ENCODE measurements around the gene CHAD. TPM values are rescaled to one million over a fixed set of nuclear protein-coding genes. Genes with fewer than 3 reads are reported as not detected.

Gene CHAD
- total RNA-seq, 1 donor from 2014 or later = not detected

DNA sequence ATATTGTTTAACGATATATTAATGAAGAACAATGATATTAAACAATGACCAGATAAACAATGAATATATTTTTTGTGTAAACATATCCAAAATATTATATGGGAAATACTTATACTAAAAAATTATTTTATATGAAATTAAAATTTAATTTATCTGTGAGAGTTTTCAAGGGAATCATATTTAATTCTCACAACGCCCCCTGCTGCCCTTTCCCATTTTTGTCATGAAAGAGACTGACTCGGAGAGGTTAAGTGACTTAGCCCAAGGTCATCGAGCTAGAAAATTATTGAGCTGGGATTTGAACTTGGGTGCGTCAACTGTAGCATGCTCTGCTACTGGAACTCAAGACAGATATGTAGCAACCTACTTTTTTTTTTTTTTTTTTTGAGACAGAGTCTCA is 32.4 kb upstream of the CHAD start:
- no peak overlapping the region for H3K27ac Mint-ChIP-seq (ENCODE audit: unreplicated experiment)
- peaks cover 4% of the 10 kb centered on the region for H3K9me3 Mint-ChIP-seq (ENCODE audit: unreplicated experiment)
- TF ChIP-seq, protein P1, sequence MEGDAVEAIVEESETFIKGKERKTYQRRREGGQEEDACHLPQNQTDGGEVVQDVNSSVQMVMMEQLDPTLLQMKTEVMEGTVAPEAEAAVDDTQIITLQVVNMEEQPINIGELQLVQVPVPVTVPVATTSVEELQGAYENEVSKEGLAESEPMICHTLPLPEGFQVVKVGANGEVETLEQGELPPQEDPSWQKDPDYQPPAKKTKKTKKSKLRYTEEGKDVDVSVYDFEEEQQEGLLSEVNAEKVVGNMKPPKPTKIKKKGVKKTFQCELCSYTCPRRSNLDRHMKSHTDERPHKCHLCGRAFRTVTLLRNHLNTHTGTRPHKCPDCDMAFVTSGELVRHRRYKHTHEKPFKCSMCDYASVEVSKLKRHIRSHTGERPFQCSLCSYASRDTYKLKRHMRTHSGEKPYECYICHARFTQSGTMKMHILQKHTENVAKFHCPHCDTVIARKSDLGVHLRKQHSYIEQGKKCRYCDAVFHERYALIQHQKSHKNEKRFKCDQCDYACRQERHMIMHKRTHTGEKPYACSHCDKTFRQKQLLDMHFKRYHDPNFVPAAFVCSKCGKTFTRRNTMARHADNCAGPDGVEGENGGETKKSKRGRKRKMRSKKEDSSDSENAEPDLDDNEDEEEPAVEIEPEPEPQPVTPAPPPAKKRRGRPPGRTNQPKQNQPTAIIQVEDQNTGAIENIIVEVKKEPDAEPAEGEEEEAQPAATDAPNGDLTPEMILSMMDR (IDR thresholded peaks at IDR 0.05; ENCODE audit: partially characterized antibody, unreplicated experiment) = peak; percentile 72
- H3K27me3 Mint-ChIP-seq (ENCODE audit: unreplicated experiment) = peaks cover 5% of the 10 kb centered on the region
- no peak overlapping the region for H3K4me3 Mint-ChIP-seq (ENCODE audit: unreplicated experiment)
- DNase-seq = peak; percentile 49
- H3K36me3 Mint-ChIP-seq (ENCODE audit: unreplicated experiment) = no peaks in the 10 kb centered on the region
- no peaks in the 10 kb centered on the region for H3K4me1 Mint-ChIP-seq (ENCODE audit: low read depth, unreplicated experiment)

DNA sequence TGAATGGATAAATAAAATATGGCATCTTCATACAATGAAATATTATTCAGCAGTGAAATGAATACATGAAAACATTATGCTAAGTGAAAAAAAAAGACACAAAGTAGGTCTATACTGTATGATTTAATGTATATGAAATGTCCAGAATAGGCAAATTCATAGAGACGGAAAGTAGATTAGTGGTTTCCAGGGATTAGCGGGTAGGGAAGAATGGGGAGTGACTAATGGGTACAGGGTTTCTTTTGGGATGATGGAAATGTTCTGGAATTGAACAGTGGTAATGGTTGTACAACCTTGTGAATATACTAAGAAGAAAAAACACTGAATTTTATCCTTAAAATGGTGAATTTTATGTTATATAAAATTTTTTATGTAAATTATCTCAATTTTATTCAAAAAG is 31.0 kb upstream of the CHAD start:
- Mint-ChIP-seq H3K27ac (ENCODE audit: unreplicated experiment) (no peak overlapping the region), H3K4me1 (ENCODE audit: low read depth, unreplicated experiment) (no peaks in the 10 kb centered on the region), H3K9me3 (ENCODE audit: unreplicated experiment) (peaks cover 4% of the 10 kb centered on the region), H3K4me3 (ENCODE audit: unreplicated experiment) (no peak overlapping the region), H3K27me3 (ENCODE audit: unreplicated experiment) (peaks cover 3% of the 10 kb centered on the region), H3K36me3 (ENCODE audit: unreplicated experiment) (no peaks in the 10 kb centered on the region)
- no peak for DNase-seq
- TF ChIP-seq, protein P1 (IDR thresholded peaks at IDR 0.05; ENCODE audit: partially characterized antibody, unreplicated experiment) = no peak

- Mint-ChIP-seq H3K27ac (ENCODE audit: unreplicated experiment) (no peak overlapping the region), H3K36me3 (ENCODE audit: unreplicated experiment) (no peaks in the 10 kb centered on the region), H3K4me1 (ENCODE audit: low read depth, unreplicated experiment) (no peaks in the 10 kb centered on the region), H3K4me3 (ENCODE audit: unreplicated experiment) (no peak overlapping the region), H3K9me3 (ENCODE audit: unreplicated experiment) (peaks cover 4% of the 10 kb centered on the region), H3K27me3 (ENCODE audit: unreplicated experiment) (peaks cover 2% of the 10 kb centered on the region)
- no peak for DNase-seq
- TF ChIP-seq, protein P1 (IDR thresholded peaks at IDR 0.05; ENCODE audit: partially characterized antibody, unreplicated experiment) = no peak
Observed at GRCh38 chr17:50499270-50499669, 30.6 kb upstream of the CHAD start.

DNA sequence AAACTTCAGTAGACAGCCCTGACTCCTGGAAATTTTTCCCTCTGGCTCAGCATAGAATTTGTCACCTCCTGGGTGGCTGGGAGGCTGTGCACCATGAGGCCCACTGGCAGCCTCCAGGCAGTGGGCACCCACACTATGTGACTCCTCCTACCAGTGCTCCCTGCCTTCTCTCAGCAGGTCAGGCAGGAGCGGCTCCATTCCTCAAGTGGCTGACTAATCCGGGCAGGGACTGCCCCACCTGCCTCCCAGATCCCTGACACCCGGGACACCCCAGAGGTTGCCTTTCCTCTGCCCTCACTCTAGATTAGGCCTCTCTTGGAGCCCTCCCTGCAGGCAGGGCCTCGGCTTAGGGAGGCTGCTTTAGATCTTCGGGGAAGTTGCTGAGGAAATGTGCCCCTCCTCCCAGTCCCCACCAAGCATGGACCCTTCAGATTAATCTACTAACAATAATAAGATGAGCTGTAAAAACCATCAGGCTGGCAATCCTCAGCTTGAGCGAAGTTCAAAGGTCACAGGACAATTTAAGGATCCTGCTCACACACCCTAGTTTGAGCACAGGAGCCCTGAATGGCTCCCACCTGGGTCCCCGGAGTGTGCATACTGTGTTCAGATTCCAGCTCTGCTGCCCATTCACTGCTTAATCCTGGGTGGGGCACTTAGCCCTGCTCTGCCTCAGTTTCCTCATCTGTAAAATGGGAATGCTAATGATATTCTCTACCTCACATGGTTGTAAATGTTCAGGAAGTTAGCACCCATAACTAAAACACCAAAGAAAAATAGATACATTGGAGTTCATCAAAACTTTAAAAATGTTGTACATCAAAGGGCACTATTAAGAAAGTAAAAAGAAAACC is 29.6 kb upstream of the CHAD start:
- Mint-ChIP-seq H3K4me1 (ENCODE audit: low read depth, unreplicated experiment) (no peaks in the 10 kb centered on the region), H3K4me3 (ENCODE audit: unreplicated experiment) (no peak overlapping the region), H3K27me3 (ENCODE audit: unreplicated experiment) (peaks cover 2% of the 10 kb centered on the region)

GRCh38 chr17:50495918-50496317 is 27.2 kb upstream of the CHAD start:
- H3K27ac Mint-ChIP-seq (ENCODE audit: unreplicated experiment) = no peak overlapping the region
- TF ChIP-seq, protein P1 (IDR thresholded peaks at IDR 0.05; ENCODE audit: partially characterized antibody, unreplicated experiment) = no peak
- H3K27me3 Mint-ChIP-seq (ENCODE audit: unreplicated experiment) = peaks cover 2% of the 10 kb centered on the region
- no peaks in the 10 kb centered on the region for H3K4me1 Mint-ChIP-seq (ENCODE audit: low read depth, unreplicated experiment)
- H3K4me3 Mint-ChIP-seq (ENCODE audit: unreplicated experiment) = no peak overlapping the region
- H3K9me3 Mint-ChIP-seq (ENCODE audit: unreplicated experiment) = no peaks in the 10 kb centered on the region
- DNase-seq = no peak
- no peaks in the 10 kb centered on the region for H3K36me3 Mint-ChIP-seq (ENCODE audit: unreplicated experiment)

More for the DNA sequence above, 29.6 kb upstream of the CHAD start:
- TF ChIP-seq, protein P1 (IDR thresholded peaks at IDR 0.05; ENCODE audit: partially characterized antibody, unreplicated experiment) = no peak
- peaks cover 2% of the 10 kb centered on the region for H3K9me3 Mint-ChIP-seq (ENCODE audit: unreplicated experiment)
- DNase-seq = no peak
- H3K36me3 Mint-ChIP-seq (ENCODE audit: unreplicated experiment) = no peaks in the 10 kb centered on the region
- H3K27ac Mint-ChIP-seq (ENCODE audit: unreplicated experiment) = no peak overlapping the region

All from glutamatergic neuron (in vitro differentiated cells).